ENCODE results near the gene PANK4. TPM values are rescaled to one million over a fixed set of nuclear protein-coding genes. Genes with fewer than 3 reads are reported as not detected.

PANK4 gene
- total and polyA plus RNA-seq, 10 of the 15 experiments (the other 5 are each of a cell fraction or from before 2014, with no cell fraction given), result 0.35 to 38.0 (median 18.6) TPM

DNA sequence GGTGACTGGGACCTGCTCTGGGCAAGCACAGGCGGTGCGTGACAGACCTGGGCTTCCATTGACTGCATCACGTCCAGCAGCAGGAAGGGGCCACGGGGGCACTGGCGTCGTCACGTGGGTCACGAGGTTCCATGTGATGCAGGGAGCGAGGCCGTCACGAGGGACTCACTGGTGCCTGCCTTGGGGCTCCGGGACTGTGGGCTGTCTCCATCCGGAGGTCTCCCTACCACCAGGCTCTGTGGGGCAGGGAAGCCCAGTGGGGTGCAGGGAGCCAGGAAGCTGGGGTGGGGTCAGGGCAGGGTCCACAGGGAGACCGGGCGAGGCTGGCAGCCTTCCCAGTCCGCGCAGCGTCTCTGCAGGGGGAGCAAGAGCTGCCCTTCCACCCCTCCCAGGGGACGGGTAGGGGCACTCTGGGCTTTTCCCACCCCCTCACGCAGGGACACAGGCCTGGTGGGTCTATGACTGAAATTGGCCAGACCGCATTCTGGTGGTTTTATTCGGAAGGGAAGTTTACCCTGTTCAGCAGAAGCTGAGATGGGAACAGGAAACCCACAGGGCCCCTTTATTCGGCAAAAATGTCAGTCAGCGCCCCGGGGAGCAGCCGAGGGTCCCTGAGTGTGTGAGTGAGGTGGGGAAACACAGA lies 29.4 kb upstream of the PANK4 start (continued):
- TF ChIP-seq ZBED1 (IDR thresholded peaks at IDR 0.05; ENCODE audit: borderline replicate concordance), result peak; percentile 70
- TF ChIP-seq CHD2 (IDR thresholded peaks at IDR 0.05; ENCODE audit: borderline replicate concordance, low read depth, low read length), result peak; percentile 79; the same call in 1 of the 2 replicates
- TF ChIP-seq, protein P1, sequence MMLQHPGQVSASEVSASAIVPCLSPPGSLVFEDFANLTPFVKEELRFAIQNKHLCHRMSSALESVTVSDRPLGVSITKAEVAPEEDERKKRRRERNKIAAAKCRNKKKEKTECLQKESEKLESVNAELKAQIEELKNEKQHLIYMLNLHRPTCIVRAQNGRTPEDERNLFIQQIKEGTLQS (IDR thresholded peaks at IDR 0.05; ENCODE audit: borderline replicate concordance, extremely low read depth, low read depth, low read length), result 0 out of 2 replicates have a peak, but pooled peaks have one; percentile 45

DNA sequence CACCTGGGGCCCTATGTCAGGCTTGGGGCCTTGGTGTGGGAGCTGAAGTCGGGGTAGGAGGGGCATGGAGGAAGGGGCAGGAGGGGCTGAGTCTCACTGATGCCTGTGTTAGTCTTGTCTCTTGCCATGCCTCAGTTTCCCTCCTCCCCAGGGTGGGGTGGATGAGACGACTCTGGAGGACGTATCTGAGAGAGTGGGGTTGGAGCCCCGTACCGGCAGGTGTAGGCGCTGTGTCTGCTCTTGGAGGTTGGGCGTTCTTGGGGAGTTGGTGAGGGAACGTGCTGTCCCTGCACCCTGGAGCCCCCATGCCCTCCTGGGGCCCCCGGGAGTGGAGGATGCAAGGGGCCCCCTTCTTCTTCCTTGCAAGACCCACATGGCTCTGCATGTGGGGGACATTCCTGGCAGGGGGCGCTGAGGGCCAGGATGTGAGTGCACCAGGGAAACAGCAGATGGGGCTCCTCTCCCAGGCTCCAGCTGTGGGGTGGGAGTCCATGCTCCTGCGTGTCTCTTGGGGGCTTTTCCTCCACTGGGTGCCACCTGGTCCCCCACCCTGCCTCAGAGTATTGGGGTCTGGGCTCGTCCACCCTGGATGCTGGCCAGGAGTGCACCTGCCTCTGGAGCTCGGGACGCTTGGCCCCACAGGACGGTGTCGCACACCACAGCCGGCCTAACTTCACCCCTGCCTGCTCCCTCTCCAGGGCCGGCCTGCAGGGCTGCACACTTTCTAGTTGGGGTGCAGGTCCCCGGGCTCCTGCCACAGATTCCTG lies 28.4 kb upstream of the PANK4 start:
- SMC1A ChIA-PET (ENCODE audit: uncharacterized antibody, unreplicated experiment), result interaction anchor here (0.6 to 4.7 kb wide), 3 partner anchors 23 to 108 kb away, joined by 3 to 39 read pairs (median 28); partner anchors contain the start of gene PRXL2B
- 43% methylated on average over 19 of the region's 19 CpGs for WGBS (ENCODE audit: insufficient coverage, insufficient replicate concordance, low lambda C conversion rate, missing lambda C conversion rate)
- H3K27ac ChIP-seq (ENCODE audit: control insufficient read depth, insufficient read depth), result peak overlapping the region; percentile 99
- peaks cover 0 to 2% of the 10 kb centered on the region in 2 experiments; a peak in 2 of 4 replicates for H3K36me3 ChIP-seq (ENCODE audit: control insufficient read depth in 2 of 2, insufficient read depth in 2 of 2, low read length in 1 of 2)
- no peak for DNase-seq (ENCODE audit: low read depth, low spot score)
- no peaks in the 10 kb centered on the region for H3K9me3 ChIP-seq (replicated peaks; ENCODE audit: control insufficient read depth, insufficient read depth, low read length)
- POLR2A ChIA-PET, result interaction anchor here (2.8 to 5.5 kb wide), 3 partner anchors 9 to 30 kb away, joined by 23 to 61 read pairs (median 60); partner anchors contain the start of gene PRXL2B
- intact Hi-C loops (cut with micrococcal nuclease; ENCODE audit: unreplicated experiment), result loop anchor here (5.0 kb wide), 1 partner anchor 867 kb away; no protein-coding TSS in a partner anchor
- H3K79me2 ChIP-seq (ENCODE audit: control insufficient read depth, insufficient read depth, low read length), result peaks cover 38% of the 10 kb centered on the region
- peak; percentile 25 for ATAC-seq
- RAD21 ChIA-PET (ENCODE audit: unreplicated experiment), result interaction anchor here (1.1 to 3.3 kb wide), 6 partner anchors 24 to 360 kb away, joined by 3 to 41 read pairs (median 12); partner anchors contain the start of genes FAAP20 and PANK4
- peak overlapping the region; percentile 39; the same call in 1 of the 2 replicates for H3K9ac ChIP-seq (ENCODE audit: control insufficient read depth, insufficient read depth, low read length)
- no peaks in the 10 kb centered on the region for H3K27me3 ChIP-seq (replicated peaks in 1 of 2; ENCODE audit: control insufficient read depth in 2 of 2, insufficient read depth in 2 of 2, low read length in 1 of 2)
- no TSS peak for BruUV-seq (replicated peaks)
- peak overlapping the region; percentile 44; the same call in 1 of the 2 replicates for H2AFZ ChIP-seq (ENCODE audit: control insufficient read depth, low read depth, low read length)
- CTCF ChIA-PET, result interaction anchor here (0.7 to 5.1 kb wide), 5 partner anchors 23 to 232 kb away, joined by 3 to 54 read pairs (median 10); partner anchors contain the start of genes PANK4, PEX10 and PRXL2B
- in situ Hi-C loops (cut with MboI), result no loop called here
- no peaks in the 10 kb centered on the region for H4K20me1 ChIP-seq (ENCODE audit: control insufficient read depth, insufficient read depth)
- H3K4me3 ChIP-seq, result peak overlapping the region; percentile 87
- H3K4me2 ChIP-seq (ENCODE audit: control insufficient read depth, insufficient read depth), result peak overlapping the region; percentile 97
- peaks cover 31% of the 10 kb centered on the region for H3K4me1 ChIP-seq (ENCODE audit: control insufficient read depth, insufficient read depth, low read length)
- FAIRE-seq, result peak; percentile 27
- TF ChIP-seq, protein P2, sequence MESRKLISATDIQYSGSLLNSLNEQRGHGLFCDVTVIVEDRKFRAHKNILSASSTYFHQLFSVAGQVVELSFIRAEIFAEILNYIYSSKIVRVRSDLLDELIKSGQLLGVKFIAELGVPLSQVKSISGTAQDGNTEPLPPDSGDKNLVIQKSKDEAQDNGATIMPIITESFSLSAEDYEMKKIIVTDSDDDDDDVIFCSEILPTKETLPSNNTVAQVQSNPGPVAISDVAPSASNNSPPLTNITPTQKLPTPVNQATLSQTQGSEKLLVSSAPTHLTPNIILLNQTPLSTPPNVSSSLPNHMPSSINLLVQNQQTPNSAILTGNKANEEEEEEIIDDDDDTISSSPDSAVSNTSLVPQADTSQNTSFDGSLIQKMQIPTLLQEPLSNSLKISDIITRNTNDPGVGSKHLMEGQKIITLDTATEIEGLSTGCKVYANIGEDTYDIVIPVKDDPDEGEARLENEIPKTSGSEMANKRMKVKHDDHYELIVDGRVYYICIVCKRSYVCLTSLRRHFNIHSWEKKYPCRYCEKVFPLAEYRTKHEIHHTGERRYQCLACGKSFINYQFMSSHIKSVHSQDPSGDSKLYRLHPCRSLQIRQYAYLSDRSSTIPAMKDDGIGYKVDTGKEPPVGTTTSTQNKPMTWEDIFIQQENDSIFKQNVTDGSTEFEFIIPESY (IDR thresholded peaks at IDR 0.05), result no peak
- TF ChIP-seq STAT1 (conservative IDR thresholded peaks at IDR 0.05) (0 out of 2 replicates have a peak, but pooled peaks have one; percentile 32), RAD21 (IDR thresholded peaks at IDR 0.05; ENCODE audit: insufficient read depth, low read depth, low read length) (peak; percentile 88), MEF2B (IDR thresholded peaks at IDR 0.05; ENCODE audit: partially characterized antibody, poor library complexity, severe bottlenecking) (peak; percentile 16), MXI1 (IDR thresholded peaks at IDR 0.05; ENCODE audit: low read depth, low read length) (peak; percentile 64), GATAD2B (conservative IDR thresholded peaks at IDR 0.05; ENCODE audit: low read depth) (peak; percentile 75), PAX8 (IDR thresholded peaks at IDR 0.05) (no peak), SMAD5 (IDR thresholded peaks at IDR 0.05; ENCODE audit: low read depth) (no peak)
- TF ChIP-seq, protein P3, sequence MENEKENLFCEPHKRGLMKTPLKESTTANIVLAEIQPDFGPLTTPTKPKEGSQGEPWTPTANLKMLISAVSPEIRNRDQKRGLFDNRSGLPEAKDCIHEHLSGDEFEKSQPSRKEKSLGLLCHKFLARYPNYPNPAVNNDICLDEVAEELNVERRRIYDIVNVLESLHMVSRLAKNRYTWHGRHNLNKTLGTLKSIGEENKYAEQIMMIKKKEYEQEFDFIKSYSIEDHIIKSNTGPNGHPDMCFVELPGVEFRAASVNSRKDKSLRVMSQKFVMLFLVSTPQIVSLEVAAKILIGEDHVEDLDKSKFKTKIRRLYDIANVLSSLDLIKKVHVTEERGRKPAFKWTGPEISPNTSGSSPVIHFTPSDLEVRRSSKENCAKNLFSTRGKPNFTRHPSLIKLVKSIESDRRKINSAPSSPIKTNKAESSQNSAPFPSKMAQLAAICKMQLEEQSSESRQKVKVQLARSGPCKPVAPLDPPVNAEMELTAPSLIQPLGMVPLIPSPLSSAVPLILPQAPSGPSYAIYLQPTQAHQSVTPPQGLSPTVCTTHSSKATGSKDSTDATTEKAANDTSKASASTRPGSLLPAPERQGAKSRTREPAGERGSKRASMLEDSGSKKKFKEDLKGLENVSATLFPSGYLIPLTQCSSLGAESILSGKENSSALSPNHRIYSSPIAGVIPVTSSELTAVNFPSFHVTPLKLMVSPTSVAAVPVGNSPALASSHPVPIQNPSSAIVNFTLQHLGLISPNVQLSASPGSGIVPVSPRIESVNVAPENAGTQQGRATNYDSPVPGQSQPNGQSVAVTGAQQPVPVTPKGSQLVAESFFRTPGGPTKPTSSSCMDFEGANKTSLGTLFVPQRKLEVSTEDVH (IDR thresholded peaks at IDR 0.05; ENCODE audit: low read depth, partially characterized antibody), result no peak

All from GM12878 (cell line).